SK-N-SH treated with all-trans-retinoic acid at 6 μM for 48 hours (cell line): ENCODE data around the gene HABP4.
A peak's percentile ranks its signal among the peaks of the same experiment; 100 is the strongest.

Source experiments
- ATAC-seq: fragments of 200-7000 bp; cut with Tn5 transposase; 3 replicates; pipeline ENCODE4 v1.9.1; 2020; ENCODE audit warnings: mild to moderate bottlenecking, moderate library complexity
- ARNTL ChIP-seq: fragments of 450-650 bp; formaldehyde crosslinking; IDR thresholded peaks from 2 replicates; pipeline ENCODE4 v1.5.0; 2020; ENCODE audit warnings: low read depth, mild to moderate bottlenecking, moderate library complexity, borderline replicate concordance
- BACH2 ChIP-seq: fragments of 250-450 bp; sonication (Bioruptor Pico); IDR thresholded peaks from 2 replicates; pipeline ENCODE4 v1.9.0; 2021; ENCODE audit warnings: mild to moderate bottlenecking, borderline replicate concordance
- CREB5 ChIP-seq: fragments of 250-450 bp; sonication (Bioruptor Pico); IDR thresholded peaks from 2 replicates; pipeline ENCODE4 v1.5.1; 2020; ENCODE audit warnings: low read depth, mild to moderate bottlenecking, moderate library complexity
- CSDC2 ChIP-seq: fragments of 250-450 bp; sonication (Bioruptor Pico); IDR thresholded peaks from 2 replicates; pipeline ENCODE4 v1.5.0; 2020; ENCODE audit warnings: mild to moderate bottlenecking, moderate library complexity
- CSRNP3 ChIP-seq: fragments of 250-450 bp; sonication (Bioruptor Pico); IDR thresholded peaks from 2 replicates; pipeline ENCODE4 v1.5.1; 2021; ENCODE audit warnings: mild to moderate bottlenecking, moderate library complexity
- ESRRG ChIP-seq: fragments of 250-450 bp; sonication (Bioruptor Pico); IDR thresholded peaks from 2 replicates; pipeline ENCODE4 v1.6.1; 2021; ENCODE audit warnings: mild to moderate bottlenecking
- GLIS3 ChIP-seq: fragments of 250-450 bp; sonication (Bioruptor Pico); IDR thresholded peaks from 2 replicates; pipeline ENCODE4 v1.5.0; 2020; ENCODE audit warnings: mild to moderate bottlenecking, moderate library complexity
- PATZ1 ChIP-seq: fragments of 250-450 bp; sonication (Bioruptor Pico); IDR thresholded peaks from 2 replicates; pipeline ENCODE4 v1.8.0; 2020; ENCODE audit warnings: mild to moderate bottlenecking, moderate library complexity, borderline replicate concordance
- POU6F1 ChIP-seq: fragments of 250-450 bp; sonication (Bioruptor Pico); IDR thresholded peaks from 2 replicates; pipeline ENCODE4 v1.8.0; 2021; ENCODE audit warnings: low read depth, mild to moderate bottlenecking, moderate library complexity, borderline replicate concordance
- PPARA ChIP-seq: fragments of 250-450 bp; sonication (Bioruptor Pico); IDR thresholded peaks from 2 replicates; pipeline ENCODE4 v1.5.0; 2020; ENCODE audit warnings: mild to moderate bottlenecking, borderline replicate concordance
- RARB ChIP-seq: fragments of 250-450 bp; sonication (Bioruptor Pico); IDR thresholded peaks from 2 replicates; pipeline ENCODE4 v1.8.0; 2021; ENCODE audit warnings: mild to moderate bottlenecking, moderate library complexity
- SNAI2 ChIP-seq: fragments of 250-450 bp; sonication (Bioruptor Pico); IDR thresholded peaks from 2 replicates; pipeline ENCODE4 v1.5.0; 2020; ENCODE audit warnings: mild to moderate bottlenecking, moderate library complexity
- TCF4 ChIP-seq: fragments of 250-450 bp; sonication (Bioruptor Pico); IDR thresholded peaks from 2 replicates; pipeline ENCODE4 v1.8.0; 2021; ENCODE audit warnings: mild to moderate bottlenecking, moderate library complexity, borderline replicate concordance
- TOX ChIP-seq: fragments of 250-450 bp; sonication (Bioruptor Pico); IDR thresholded peaks from 2 replicates; pipeline ENCODE4 v1.8.0; 2021; ENCODE audit warnings: mild to moderate bottlenecking, moderate library complexity, borderline replicate concordance
- TSHZ2 ChIP-seq: fragments of 250-450 bp; sonication (Bioruptor Pico); IDR thresholded peaks from 2 replicates; pipeline ENCODE4 v1.5.0; 2020; ENCODE audit warnings: mild to moderate bottlenecking, moderate library complexity
- ZC3H10 ChIP-seq: fragments of 250-450 bp; sonication (Bioruptor Pico); IDR thresholded peaks from 2 replicates; pipeline ENCODE4 v1.5.1; 2021; ENCODE audit warnings: mild to moderate bottlenecking, moderate library complexity
- ZFP3 ChIP-seq: fragments of 250-450 bp; sonication (Bioruptor Pico); IDR thresholded peaks from 2 replicates; pipeline ENCODE4 v1.5.0; 2020; ENCODE audit warnings: mild to moderate bottlenecking, moderate library complexity
- ZFP30 ChIP-seq: fragments of 450-650 bp; formaldehyde crosslinking; IDR thresholded peaks from 2 replicates; pipeline ENCODE4 v1.5.0; 2022; ENCODE audit warnings: mild to moderate bottlenecking, moderate library complexity
- ZNF565 ChIP-seq: fragments of 450-650 bp; formaldehyde crosslinking; conservative IDR thresholded peaks from 2 replicates; pipeline ENCODE4 v1.5.0; 2020; ENCODE audit warnings: low read depth, mild to moderate bottlenecking, moderate library complexity
- ZNF70 ChIP-seq: fragments of 450-650 bp; formaldehyde crosslinking; IDR thresholded peaks from 2 replicates; pipeline ENCODE4 v1.5.0; 2020; ENCODE audit warnings: mild to moderate bottlenecking, moderate library complexity

HABP4 gene

GRCh38 chr9:96449845-96450612 is at the start of gene HABP4:
Gene HABP4 (plus strand): TSS chr9:96450169. CDS start chr9:96450280, 111 bp downstream.
- peak; percentile 91 for ATAC-seq
- TF ChIP-seq POU6F1 (CRISPR knock-in tag) (no peak), ZC3H10 (CRISPR knock-in tag) (no peak), GLIS3 (CRISPR knock-in tag) (no peak), RARB (CRISPR knock-in tag) (no peak), ZFP30 (CRISPR knock-in tag) (no peak), BACH2 (CRISPR knock-in tag) (no peak), CREB5 (CRISPR knock-in tag) (no peak), ARNTL (no peak), TSHZ2 (no peak), ZNF565 (no peak), CSRNP3 (CRISPR knock-in tag) (no peak), PATZ1 (CRISPR knock-in tag) (no peak), SNAI2 (CRISPR knock-in tag) (no peak), ZNF70 (CRISPR knock-in tag) (no peak), PPARA (CRISPR knock-in tag) (no peak), CSDC2 (no peak)
- TF ChIP-seq, all 23 proteins: peak for 0

- TF ChIP-seq ZFP3 (no peak), ZC3H10 (CRISPR knock-in tag) (no peak), CSRNP3 (CRISPR knock-in tag) (no peak), TOX (CRISPR knock-in tag) (no peak), POU6F1 (CRISPR knock-in tag) (no peak), RARB (CRISPR knock-in tag) (no peak), BACH2 (CRISPR knock-in tag) (no peak), TCF4 (CRISPR knock-in tag) (no peak), ESRRG (CRISPR knock-in tag) (no peak), ZNF70 (CRISPR knock-in tag) (no peak), PPARA (CRISPR knock-in tag) (no peak), TSHZ2 (no peak)
- ATAC-seq = no peak
Measured at GRCh38 chr9:96408409-96409280, 41.3 kb upstream of the HABP4 start.
